ENCODE measurements around the gene ASTN2. TPM values are rescaled to one million over a fixed set of nuclear protein-coding genes. Genes with fewer than 3 reads are reported as not detected.

The ASTN2 gene
- total RNA-seq, 1 donor from 2014 or later = 29.0 TPM

DNA sequence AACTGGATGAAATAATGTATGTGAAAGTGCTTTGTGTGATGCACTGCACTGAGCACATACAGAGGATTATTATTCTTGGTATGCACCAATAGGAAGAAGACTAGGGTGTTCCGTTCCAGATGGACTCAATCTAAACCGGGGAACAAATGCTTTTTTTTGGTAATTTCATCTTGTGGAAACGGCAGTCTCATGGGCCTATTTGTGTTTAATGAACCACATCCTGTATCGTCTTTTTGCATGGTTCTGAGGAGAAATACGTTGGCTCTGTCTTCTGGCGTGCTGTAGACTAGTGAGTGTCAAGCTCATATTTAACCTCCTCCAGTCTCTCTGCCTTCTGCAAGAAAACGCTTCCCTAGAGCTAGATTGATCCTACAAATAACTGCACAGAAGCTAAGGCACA is 697.7 kb downstream of the ASTN2 start:
- Mint-ChIP-seq H3K9me3 (ENCODE audit: low read depth) (no peaks in the 10 kb centered on the region), H3K27me3 (no peaks in the 10 kb centered on the region), H3K4me3 (ENCODE audit: low read depth) (no peak overlapping the region), H3K36me3 (ENCODE audit: insufficient read depth) (peaks cover 3% of the 10 kb centered on the region), H3K4me1 (ENCODE audit: low read depth) (no peaks in the 10 kb centered on the region), H3K27ac (no peak overlapping the region)
- no peak for TF ChIP-seq CTCF (IDR thresholded peaks at IDR 0.05; ENCODE audit: unreplicated experiment)
- DNase-seq (ENCODE audit: low spot score, unreplicated experiment) = no peak

- no peak overlapping the region for H3K4me3 Mint-ChIP-seq (ENCODE audit: low read depth)
- H3K4me1 Mint-ChIP-seq (ENCODE audit: low read depth) = no peaks in the 10 kb centered on the region
- H3K27ac Mint-ChIP-seq = no peak overlapping the region
- DNase-seq (ENCODE audit: low spot score, unreplicated experiment) = no peak
- peaks cover 3% of the 10 kb centered on the region for H3K36me3 Mint-ChIP-seq (ENCODE audit: insufficient read depth)
- no peaks in the 10 kb centered on the region for H3K9me3 Mint-ChIP-seq (ENCODE audit: low read depth)
- H3K27me3 Mint-ChIP-seq = no peaks in the 10 kb centered on the region
- TF ChIP-seq CTCF (IDR thresholded peaks at IDR 0.05; ENCODE audit: unreplicated experiment) = no peak
Measured at GRCh38 chr9:116716438-116716837, 698.4 kb downstream of the ASTN2 start.

- no peak for TF ChIP-seq CTCF (IDR thresholded peaks at IDR 0.05; ENCODE audit: unreplicated experiment)
- DNase-seq (ENCODE audit: low spot score, unreplicated experiment) = no peak
- H3K4me3 Mint-ChIP-seq (ENCODE audit: low read depth) = no peak overlapping the region
- peaks cover 3% of the 10 kb centered on the region for H3K36me3 Mint-ChIP-seq (ENCODE audit: insufficient read depth)
- H3K27ac Mint-ChIP-seq = no peak overlapping the region
- H3K27me3 Mint-ChIP-seq = no peaks in the 10 kb centered on the region
- no peaks in the 10 kb centered on the region for H3K4me1 Mint-ChIP-seq (ENCODE audit: low read depth)
- H3K9me3 Mint-ChIP-seq (ENCODE audit: low read depth) = no peaks in the 10 kb centered on the region
Measured at GRCh38 chr9:116715751-116716150, 699.1 kb downstream of the ASTN2 start.

- Mint-ChIP-seq H3K27me3 (no peaks in the 10 kb centered on the region), H3K27ac (no peak overlapping the region), H3K9me3 (ENCODE audit: low read depth) (no peaks in the 10 kb centered on the region), H3K4me1 (ENCODE audit: low read depth) (no peaks in the 10 kb centered on the region), H3K36me3 (ENCODE audit: insufficient read depth) (peaks cover 1% of the 10 kb centered on the region), H3K4me3 (ENCODE audit: low read depth) (no peak overlapping the region)
- no peak for DNase-seq (ENCODE audit: low spot score, unreplicated experiment)
- no peak for TF ChIP-seq CTCF (IDR thresholded peaks at IDR 0.05; ENCODE audit: unreplicated experiment)
Measured at GRCh38 chr9:116713271-116713670, 701.6 kb downstream of the ASTN2 start.

GRCh38 chr9:116712781-116713180 is 702.1 kb downstream of the ASTN2 start:
- Mint-ChIP-seq H3K27me3 (no peaks in the 10 kb centered on the region), H3K4me3 (ENCODE audit: low read depth) (no peak overlapping the region), H3K36me3 (ENCODE audit: insufficient read depth) (no peaks in the 10 kb centered on the region), H3K9me3 (ENCODE audit: low read depth) (no peaks in the 10 kb centered on the region), H3K4me1 (ENCODE audit: low read depth) (no peaks in the 10 kb centered on the region), H3K27ac (no peak overlapping the region)
- no peak for TF ChIP-seq CTCF (IDR thresholded peaks at IDR 0.05; ENCODE audit: unreplicated experiment)
- no peak for DNase-seq (ENCODE audit: low spot score, unreplicated experiment)

All from progenitor cell of endocrine pancreas (in vitro differentiated cells).